A673 (cell line): ENCODE measurements around the gene CTNNA3. TPM values are rescaled to one million over a fixed set of nuclear protein-coding genes. Genes with fewer than 3 reads are reported as not detected.

Source experiments
- BruUV-seq: library from RNA; stranded (reverse); fragments of 400-500 nt; replicated peaks from 2 replicates; lab custom pipeline; 2021; lab: Mats Ljungman, UMichigan
- CTCF ChIA-PET: fragments of 300-600 bp; sonication (Branson Sonifier 250); formaldehyde crosslinking; loops from one replicate; lab custom pipeline; 2022; ENCODE audit warnings: antibody characterized with exemption; lab: Charles Lee
- POLR2A ChIA-PET: fragments of 300-600 bp; sonication (Branson Sonifier 250); formaldehyde crosslinking; loops from one replicate; lab custom pipeline; 2022; ENCODE audit warnings: antibody characterized with exemption; ENCODE audit not compliant: low non-redundant PET; lab: Charles Lee
- DNase-seq: peaks from one replicate; pipeline ENCODE4 v3.0.0-alpha.2; 2015; ENCODE audit warnings: low spot score
- H3K27ac ChIP-seq: fragments of 200-600 bp; sonication (generic); 2 replicates; pipeline ENCODE4 v1.5.1; 2016; ENCODE audit warnings: mixed run types, low read depth, mild to moderate bottlenecking, mixed read lengths, antibody characterized with exemption, low read length; ENCODE audit not compliant: poor library complexity, severe bottlenecking
- H3K27me3 ChIP-seq: fragments of 200-600 bp; sonication (generic); replicated peaks from 2 replicates; pipeline ENCODE4 v1.6.1; 2017; ENCODE audit warnings: mixed run types, low read depth, mild to moderate bottlenecking, mixed read lengths, antibody characterized with exemption, low read length; ENCODE audit not compliant: insufficient read depth, poor library complexity
- H3K36me3 ChIP-seq: fragments of 200-600 bp; sonication (generic); 2 replicates; pipeline ENCODE4 v1.6.1; 2016; ENCODE audit warnings: mixed run types, mild to moderate bottlenecking, mixed read lengths, antibody characterized with exemption, low read length; ENCODE audit not compliant: insufficient read depth, poor library complexity, severe bottlenecking
- H3K4me1 ChIP-seq: fragments of 200-600 bp; sonication (generic); 2 replicates; pipeline ENCODE4 v1.6.1; 2017; ENCODE audit warnings: mixed run types, mild to moderate bottlenecking, mixed read lengths, antibody characterized with exemption, low read length; ENCODE audit not compliant: insufficient read depth, poor library complexity, severe bottlenecking
- H3K4me3 ChIP-seq: fragments of 200-600 bp; sonication (generic); 2 replicates; pipeline ENCODE4 v1.5.1; 2016; ENCODE audit warnings: low read depth, mixed run types, mild to moderate bottlenecking, mixed read lengths, low read length; ENCODE audit not compliant: poor library complexity, severe bottlenecking
- H3K9me3 ChIP-seq: fragments of 200-600 bp; sonication (generic); 2 replicates; pipeline ENCODE4 v1.6.1; 2016; ENCODE audit warnings: mixed run types, low read depth, mild to moderate bottlenecking, mixed read lengths, antibody characterized with exemption, low read length; ENCODE audit not compliant: poor library complexity, severe bottlenecking
- CTCF ChIP-seq: fragments of 300-800, 200-600 bp; sonication (generic); conservative IDR thresholded peaks from 2 replicates; pipeline ENCODE4 v1.5.1; 2017; ENCODE audit warnings: low read depth, mild to moderate bottlenecking, antibody characterized with exemption, low read length, moderate library complexity, mixed read lengths
- EZH2 ChIP-seq: fragments of 200-600 bp; sonication (generic); IDR thresholded peaks from 2 replicates; pipeline ENCODE4 v1.6.1; 2017; ENCODE audit warnings: borderline replicate concordance, low read depth, mild to moderate bottlenecking, mixed read lengths, antibody characterized with exemption, low read length; ENCODE audit not compliant: poor library complexity, severe bottlenecking
- intact Hi-C: fragments of 100-400 bp; cut with micrococcal nuclease; formaldehyde crosslinking; loops from one replicate; pipeline ENCODE4 v1.10.0; 2022; ENCODE audit not compliant: unreplicated experiment
- total RNA-seq: library from RNA; stranded (reverse); gene quantifications from 2 replicates; pipeline ENCODE4 v1.2.3, GENCODE V29; 2021

The CTNNA3 gene
- total RNA-seq, 1 experiment from 2014 or later = not detected

GRCh38 chr10:67114945-67115344, 581.0 kb downstream of the CTNNA3 start:
- POLR2A ChIA-PET = no interaction called here

DNA sequence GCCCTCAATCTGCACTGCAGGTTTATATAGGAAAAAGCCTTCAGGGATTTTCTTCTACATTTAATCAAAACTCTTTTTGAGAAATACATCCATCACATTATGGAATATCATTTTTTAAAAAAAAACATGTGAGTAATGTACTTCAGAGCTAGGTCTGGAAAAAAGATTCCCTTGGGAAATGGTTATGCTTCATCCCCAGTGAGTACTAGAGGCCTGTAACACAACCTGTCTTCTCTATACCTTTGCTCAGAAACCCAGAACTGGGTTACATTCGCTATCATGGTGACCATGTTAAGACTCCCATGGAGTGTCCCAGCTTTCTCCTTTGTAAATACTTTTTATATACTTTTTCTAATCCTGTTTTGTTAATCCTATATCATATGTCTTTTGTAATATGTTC, 583.2 kb downstream of the CTNNA3 start:
- Histone ChIP-seq H3K9me3 (no peaks in the 10 kb centered on the region), H3K4me3 (no peak overlapping the region), H3K27ac (no peak overlapping the region), H3K4me1 (no peaks in the 10 kb centered on the region), H3K27me3 (no peaks in the 10 kb centered on the region), H3K36me3 (no peaks in the 10 kb centered on the region)
- POLR2A ChIA-PET = no interaction called here
- no peak for TF ChIP-seq CTCF
- TF ChIP-seq EZH2 = no peak
- CTCF ChIA-PET = no interaction called here
- DNase-seq = no peak
- intact Hi-C loops = no loop called here
- no TSS peak for BruUV-seq

More at GRCh38 chr10:67114945-67115344, 581.0 kb downstream of the CTNNA3 start:
- DNase-seq = no peak
- TF ChIP-seq CTCF (no peak), EZH2 (no peak)
- Histone ChIP-seq H3K36me3 (no peaks in the 10 kb centered on the region), H3K27ac (no peak overlapping the region), H3K4me3 (no peak overlapping the region), H3K4me1 (no peaks in the 10 kb centered on the region), H3K27me3 (no peaks in the 10 kb centered on the region), H3K9me3 (no peaks in the 10 kb centered on the region)
- CTCF ChIA-PET = no interaction called here
- intact Hi-C loops = no loop called here
- BruUV-seq = no TSS peak

- Histone ChIP-seq H3K27ac (no peak overlapping the region), H3K27me3 (no peaks in the 10 kb centered on the region), H3K9me3 (no peaks in the 10 kb centered on the region), H3K36me3 (no peaks in the 10 kb centered on the region), H3K4me3 (no peak overlapping the region), H3K4me1 (no peaks in the 10 kb centered on the region)
- POLR2A ChIA-PET = no interaction called here
- intact Hi-C loops = no loop called here
- BruUV-seq = no TSS peak
- TF ChIP-seq CTCF (no peak), EZH2 (no peak)
- CTCF ChIA-PET = no interaction called here
- no peak for DNase-seq
Observed at GRCh38 chr10:67110286-67110685, 585.7 kb downstream of the CTNNA3 start.
